Muscle layer of duodenum (tissue), 2 donors: ENCODE measurements around the gene NCOR1.
"Not testable (repeated sequence)": the region's sequence is repeated elsewhere in the genome, so short reads cannot be mapped to it uniquely, and the experiment has no call there.

Experiments used
- H3K27ac ChIP-seq: one replicate; pipeline ENCODE4 v1.7.0; 2013; ENCODE audit warnings: mild to moderate bottlenecking, low read length
- H3K27me3 ChIP-seq: one replicate; pipeline ENCODE4 v1.7.0; 2013; ENCODE audit warnings: low read depth, mild to moderate bottlenecking, control low read depth, low read length
- H3K36me3 ChIP-seq, 2 donors: one replicate each; pipeline ENCODE4 v1.7.0; 2013; ENCODE audit warnings: low read length in 2 of 2, control low read depth in 1 of 2, mild to moderate bottlenecking in 1 of 2; ENCODE audit not compliant: insufficient read depth in 2 of 2, control insufficient read depth in 1 of 2
- H3K4me1 ChIP-seq, 2 donors: one replicate each; pipeline ENCODE4 v1.7.0; 2013; ENCODE audit warnings: low read length in 2 of 2, mild to moderate bottlenecking in 2 of 2, control low read depth in 1 of 2, moderate library complexity in 1 of 2; ENCODE audit not compliant: insufficient read depth in 2 of 2, control insufficient read depth in 1 of 2
- H3K4me3 ChIP-seq, 2 donors: one replicate each; pipeline ENCODE4 v1.7.0; 2013; ENCODE audit warnings: low read length in 2 of 2, low read depth in 1 of 2, mild to moderate bottlenecking in 1 of 2
- H3K9me3 ChIP-seq, 2 donors: one replicate each; pipeline ENCODE4 v1.7.0; 2013; ENCODE audit warnings: low read length in 2 of 2, control low read depth in 1 of 2, mild to moderate bottlenecking in 1 of 2; ENCODE audit not compliant: control insufficient read depth in 1 of 2
- donor health status: healthy.

The NCOR1 gene

DNA sequence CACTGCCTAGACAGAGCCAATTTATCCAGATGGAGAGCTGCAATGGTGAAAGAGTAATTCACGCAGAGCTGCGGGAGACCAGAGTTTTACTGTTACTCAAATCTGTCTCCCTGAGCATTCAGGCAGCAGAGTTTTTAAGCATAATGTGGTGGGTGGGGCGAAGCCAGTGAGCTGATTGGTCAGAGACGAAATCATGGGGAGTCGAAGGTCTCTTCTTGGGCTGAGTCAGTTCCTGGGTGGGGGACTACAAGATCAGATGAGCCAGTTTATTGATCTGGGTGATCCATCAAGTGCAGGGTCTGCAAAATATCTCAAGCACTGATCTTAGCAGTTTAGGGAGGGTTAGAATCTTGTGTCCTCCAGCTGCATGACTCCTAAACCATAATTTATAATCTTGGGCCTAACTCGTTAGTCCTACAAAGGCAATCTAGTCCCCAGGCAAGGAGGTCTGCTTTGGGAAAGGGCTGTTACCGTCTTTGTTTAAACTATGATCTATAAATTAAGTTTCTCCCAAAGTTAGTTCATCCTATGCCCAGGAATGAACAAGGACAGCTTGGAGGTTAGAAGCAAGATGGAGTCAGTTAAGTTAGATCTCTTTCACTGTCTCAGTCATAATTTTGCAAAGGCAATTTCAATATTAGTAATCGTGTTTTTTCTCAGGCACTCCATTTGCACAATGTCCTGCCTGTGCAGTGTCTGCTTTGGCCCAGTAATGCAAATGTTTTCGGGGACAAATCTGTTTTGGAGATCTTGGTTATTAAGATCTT, 28.6 kb upstream of the NCOR1 start:
- peaks cover 0 to 5% of the 10 kb centered on the region in 2 donors for H3K4me1 ChIP-seq
- no peaks in the 10 kb centered on the region for H3K27me3 ChIP-seq
- no peaks in the 10 kb centered on the region for H3K36me3 ChIP-seq
- no peaks in the 10 kb centered on the region for H3K9me3 ChIP-seq
- H3K4me3 ChIP-seq = no peak overlapping the region
- H3K27ac ChIP-seq = no peak overlapping the region

DNA sequence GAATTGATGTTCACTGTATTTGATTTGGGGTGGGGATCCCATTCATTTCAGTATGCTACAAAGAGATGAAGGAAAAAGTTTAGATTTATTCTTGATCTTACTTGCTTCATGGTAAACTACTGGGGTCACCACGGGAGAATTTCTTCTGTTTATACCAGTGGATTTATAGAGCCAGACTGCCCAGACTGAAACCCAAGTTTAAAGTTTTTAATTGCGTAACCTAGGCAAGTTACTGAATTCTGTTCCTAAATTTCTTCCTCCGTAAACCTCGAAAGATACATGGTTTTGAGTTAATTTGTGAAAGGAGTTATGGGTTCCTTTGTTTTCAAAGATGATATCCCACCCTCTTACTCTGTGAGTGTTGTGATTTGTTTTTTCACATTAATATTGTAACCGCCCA, 28.1 kb upstream of the NCOR1 start:
- Histone ChIP-seq H3K36me3 (no peaks in the 10 kb centered on the region), H3K27me3 (no peaks in the 10 kb centered on the region), H3K9me3 (no peaks in the 10 kb centered on the region), H3K4me1 (peaks cover 0 to under 1% of the 10 kb centered on the region in 2 donors), H3K4me3 (no peak overlapping the region), H3K27ac (no peak overlapping the region)

- no peaks in the 10 kb centered on the region for H3K4me1 ChIP-seq
Observed at GRCh38 chr17:16241906-16242399, 26.6 kb upstream of the NCOR1 start.

DNA sequence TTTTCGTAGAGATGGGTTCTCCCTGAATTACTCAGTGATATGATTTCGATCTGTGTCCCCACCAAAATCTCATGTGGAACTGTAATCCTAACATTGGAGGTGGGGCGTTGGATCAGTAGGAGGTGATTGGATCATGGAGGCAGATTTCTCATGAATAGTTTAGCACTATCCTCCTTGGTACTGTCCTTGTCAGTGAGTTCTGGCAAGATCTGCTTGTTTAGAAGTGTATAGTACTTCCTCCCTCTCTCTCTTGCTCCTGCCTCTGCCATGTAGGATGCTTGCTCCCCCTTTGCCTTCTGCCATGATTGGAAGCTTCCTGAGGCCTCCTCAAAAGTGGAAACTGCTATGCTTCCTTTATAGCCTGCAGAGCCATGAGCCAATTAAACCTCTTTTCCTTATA, 24.6 kb upstream of the NCOR1 start:
- Histone ChIP-seq H3K4me1 (no peaks in the 10 kb centered on the region), H3K36me3 (peaks cover 0 to 3% of the 10 kb centered on the region in 2 donors), H3K9me3 (no peaks in the 10 kb centered on the region), H3K4me3 (no peak overlapping the region), H3K27me3 (no peaks in the 10 kb centered on the region), H3K27ac (no peak overlapping the region)

More at GRCh38 chr17:16241906-16242399, 26.6 kb upstream of the NCOR1 start:
- Histone ChIP-seq H3K9me3 (no peaks in the 10 kb centered on the region), H3K27me3 (no peaks in the 10 kb centered on the region), H3K4me3 (no peak overlapping the region), H3K36me3 (no peaks in the 10 kb centered on the region), H3K27ac (no peak overlapping the region)

- H3K36me3 ChIP-seq = peaks cover 0 to 3% of the 10 kb centered on the region in 2 donors
- H3K4me1 ChIP-seq = no peaks in the 10 kb centered on the region
- no peak overlapping the region for H3K4me3 ChIP-seq
- no peak overlapping the region for H3K27ac ChIP-seq
- no peaks in the 10 kb centered on the region for H3K9me3 ChIP-seq
- H3K27me3 ChIP-seq = no peaks in the 10 kb centered on the region
Observed at GRCh38 chr17:16232391-16232790, 17.1 kb upstream of the NCOR1 start.

- H3K27me3 ChIP-seq, H3K4me1 ChIP-seq, H3K4me3 ChIP-seq, H3K36me3 ChIP-seq, H3K27ac ChIP-seq, H3K9me3 ChIP-seq: not testable (repeated sequence)
Observed at GRCh38 chr17:16229912-16230561, 14.7 kb upstream of the NCOR1 start.

- no peaks in the 10 kb centered on the region for H3K27me3 ChIP-seq
- no peaks in the 10 kb centered on the region for H3K36me3 ChIP-seq
- no peaks in the 10 kb centered on the region for H3K9me3 ChIP-seq
- peaks cover 0 to 7% of the 10 kb centered on the region in 2 donors for H3K4me1 ChIP-seq
- H3K4me3 ChIP-seq = no peak overlapping the region
- no peak overlapping the region for H3K27ac ChIP-seq
Observed at GRCh38 chr17:16222406-16222805, 7.1 kb upstream of the NCOR1 start.

- Histone ChIP-seq H3K27ac (peak within 1 kb of the TSS; percentile 94), H3K36me3 (no peaks in the 10 kb centered on the region), H3K9me3 (no peaks in the 10 kb centered on the region), H3K27me3 (no peaks in the 10 kb centered on the region), H3K4me3 (peak within 1 kb of the TSS; percentile 95 to 100), H3K4me1 (peaks cover 0 to 23% of the 10 kb centered on the region in 2 donors)
Observed at GRCh38 chr17:16217002-16217635, 1.8 kb upstream of the NCOR1 start, which contains the start of gene PIGL. PIGL (plus strand) TSS chr17:16217210; CDS start chr17:16217227, 17 bp downstream.

DNA sequence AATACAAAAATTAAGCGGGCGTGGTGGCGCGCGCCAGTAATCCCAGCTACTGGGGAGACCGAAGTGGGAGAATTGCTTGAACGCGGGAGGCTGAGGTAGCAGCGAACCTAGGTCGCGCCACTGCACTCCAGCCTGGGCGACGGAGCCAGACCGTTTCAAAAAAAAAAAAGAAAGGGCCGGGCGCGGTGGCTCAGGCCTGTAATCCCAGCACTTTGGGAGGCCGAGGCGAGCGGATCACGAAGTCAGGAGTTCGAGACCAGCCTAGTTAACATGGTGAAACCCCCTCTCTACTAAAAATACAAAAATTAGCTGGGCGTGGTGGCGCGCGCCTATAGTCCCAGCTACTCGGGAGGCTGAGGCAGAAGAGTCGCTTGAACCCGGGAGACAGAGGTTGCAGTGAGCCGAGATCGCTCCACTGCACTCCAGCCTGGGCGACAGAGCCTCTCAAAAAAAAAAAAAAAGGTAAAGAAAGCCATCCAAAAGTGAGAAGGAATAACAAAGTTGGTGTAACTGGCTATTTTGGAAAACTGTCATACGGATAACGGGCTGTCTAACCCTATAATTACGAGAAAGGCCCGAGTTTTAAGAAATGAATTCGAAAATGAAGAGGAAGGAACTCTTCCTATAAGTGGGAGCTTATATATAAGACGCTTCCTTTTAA, 1.1 kb upstream of the NCOR1 start:
- Histone ChIP-seq H3K4me3 (peak overlapping the region; percentile 95 to 100), H3K27ac (peak overlapping the region; percentile 94), H3K4me1 (peaks cover 0 to 23% of the 10 kb centered on the region in 2 donors)
- not testable (repeated sequence) for H3K9me3 ChIP-seq, H3K36me3 ChIP-seq, H3K27me3 ChIP-seq

- Histone ChIP-seq H3K36me3 (no peaks in the 10 kb centered on the region), H3K4me3 (peak overlapping the region; percentile 77 to 95), H3K4me1 (peaks cover 0 to 23% of the 10 kb centered on the region in 2 donors), H3K27ac (peak overlapping the region; percentile 87), H3K27me3 (no peaks in the 10 kb centered on the region), H3K9me3 (no peaks in the 10 kb centered on the region)
Observed at GRCh38 chr17:16215965-16216316, 607 bp upstream of the NCOR1 start.

- Histone ChIP-seq H3K4me3 (peak overlapping the region; percentile 77 to 95), H3K36me3 (no peaks in the 10 kb centered on the region), H3K27ac (peak overlapping the region; percentile 87), H3K4me1 (peaks cover 0 to 23% of the 10 kb centered on the region in 2 donors), H3K27me3 (no peaks in the 10 kb centered on the region), H3K9me3 (no peaks in the 10 kb centered on the region)
Observed at GRCh38 chr17:16215002-16215272, 397 bp downstream of the NCOR1 start.
